Measurements from ENCODE around the gene DOCK2.

- no peak for TF ChIP-seq POLR2AphosphoS5 (IDR thresholded peaks at IDR 0.05; ENCODE audit: low read depth, low read length)
- no peak for TF ChIP-seq RAD21 (IDR thresholded peaks at IDR 0.05; ENCODE audit: low read length)
- TF ChIP-seq NRF1 (IDR thresholded peaks at IDR 0.05; ENCODE audit: low read depth, low read length): no peak
- no peak for TF ChIP-seq CTCF (IDR thresholded peaks at IDR 0.05)
- no peak for TF ChIP-seq MAX (IDR thresholded peaks at IDR 0.05; ENCODE audit: low read depth)
- no peak for TF ChIP-seq RFX5 (IDR thresholded peaks at IDR 0.05; ENCODE audit: low read length)
- TF ChIP-seq PBX3 (IDR thresholded peaks at IDR 0.05): no peak
- TF ChIP-seq TAF1 (IDR thresholded peaks at IDR 0.05; ENCODE audit: borderline replicate concordance, low read depth, low read length): no peak
- TF ChIP-seq RXRA (IDR thresholded peaks at IDR 0.05; ENCODE audit: borderline replicate concordance, low read depth): no peak
- no peak for TF ChIP-seq GABPA (IDR thresholded peaks at IDR 0.05; ENCODE audit: low read depth)
- no peak for TF ChIP-seq IRF3 (IDR thresholded peaks at IDR 0.05; ENCODE audit: low read depth, low read length)
- TF ChIP-seq SIN3A (IDR thresholded peaks at IDR 0.05; ENCODE audit: borderline replicate concordance, low read depth, low read length): no peak
- no peak for TF ChIP-seq JUND (IDR thresholded peaks at IDR 0.05)
- no peak for TF ChIP-seq REST (IDR thresholded peaks at IDR 0.05; ENCODE audit: low read depth, low read length)
Measured at GRCh38 chr5:169873642-169874041, 236.6 kb downstream of the DOCK2 start.

Data from SK-N-SH (cell line).